GM23338 (cell line): ENCODE results near the gene WDR38. TPM values are rescaled to one million over a fixed set of nuclear protein-coding genes. Genes with fewer than 3 reads are reported as not detected.

Experiments
- ATAC-seq: fragments of 200-7000 bp; cut with Tn5 transposase; 3 replicates; pipeline ENCODE4 v1.9.1; 2020
- DNase-seq: peaks from one replicate; pipeline ENCODE4 v3.0.0-alpha.2; 2015; ENCODE audit warnings: low spot score
- H2AFZ ChIP-seq: fragments of 200-600 bp; sonication (generic); 2 replicates; pipeline ENCODE4 v1.8.0; 2016; ENCODE audit warnings: antibody characterized with exemption, mild to moderate bottlenecking, moderate library complexity
- H3F3A ChIP-seq: fragments of 200-600 bp; sonication (generic); replicated peaks from 2 replicates; pipeline ENCODE4 v1.8.0; 2017; ENCODE audit warnings: antibody characterized with exemption, mixed run types, low read depth
- H3K27ac ChIP-seq: fragments of 200-600 bp; sonication (generic); 2 replicates; pipeline ENCODE4 v1.6.1; 2016; ENCODE audit warnings: low read depth
- H3K27me3 ChIP-seq: fragments of 200-600 bp; sonication (generic); 2 replicates; pipeline ENCODE4 v1.8.0; 2016; ENCODE audit warnings: mild to moderate bottlenecking, mixed run types, moderate library complexity; ENCODE audit not compliant: insufficient read depth
- H3K36me3 ChIP-seq: fragments of 200-600 bp; sonication (generic); 2 replicates; pipeline ENCODE4 v1.8.0; 2016; ENCODE audit warnings: mild to moderate bottlenecking; ENCODE audit not compliant: insufficient read depth
- H3K4me1 ChIP-seq: fragments of 200-600 bp; sonication (generic); 2 replicates; pipeline ENCODE4 v1.8.0; 2016; ENCODE audit warnings: mild to moderate bottlenecking, moderate library complexity; ENCODE audit not compliant: insufficient read depth
- H3K4me2 ChIP-seq: fragments of 200-600 bp; sonication (generic); 2 replicates; pipeline ENCODE4 v1.7.1; 2017; ENCODE audit warnings: mixed run types
- H3K4me3 ChIP-seq: fragments of 200-600 bp; sonication (generic); 2 replicates; pipeline ENCODE4 v1.6.1; 2016; ENCODE audit warnings: mixed run types
- H3K79me2 ChIP-seq: fragments of 200-600 bp; sonication (generic); replicated peaks from 2 replicates; pipeline ENCODE4 v1.8.0; 2017; ENCODE audit warnings: mild to moderate bottlenecking; ENCODE audit not compliant: insufficient read depth
- H3K9me2 ChIP-seq: fragments of 200-600 bp; sonication (generic); 2 replicates; pipeline ENCODE4 v1.8.0; 2017; ENCODE audit not compliant: insufficient read depth
- H4K20me1 ChIP-seq: fragments of 200-600 bp; sonication (generic); replicated peaks from 2 replicates; pipeline ENCODE4 v1.8.0; 2017; ENCODE audit warnings: mild to moderate bottlenecking; ENCODE audit not compliant: insufficient read depth
- H3K27ac Mint-ChIP-seq: 2 replicates; pipeline ENCODE4 v1.8.0; 2020; ENCODE audit warnings: inconsistent platforms, mild to moderate bottlenecking, moderate library complexity, mixed read lengths
- H3K27me3 Mint-ChIP-seq: 3 replicates; pipeline ENCODE4 v1.8.0; 2022; ENCODE audit warnings: low read depth, mild to moderate bottlenecking, moderate library complexity, mixed read lengths, inconsistent platforms; ENCODE audit not compliant: insufficient read depth, poor library complexity
- H3K36me3 Mint-ChIP-seq: 3 replicates; pipeline ENCODE4 v1.8.0; 2021; ENCODE audit warnings: low read depth, mild to moderate bottlenecking, inconsistent platforms, moderate library complexity, mixed read lengths
- H3K4me1 Mint-ChIP-seq: 3 replicates; pipeline ENCODE4 v1.8.0; 2020; ENCODE audit warnings: mild to moderate bottlenecking, inconsistent platforms, mixed read lengths
- H3K4me3 Mint-ChIP-seq: 3 replicates; pipeline ENCODE4 v1.8.0; 2021; ENCODE audit warnings: moderate library complexity, mild to moderate bottlenecking, inconsistent platforms, mixed read lengths
- H3K9me3 Mint-ChIP-seq: 3 replicates; pipeline ENCODE4 v1.8.0; 2020; ENCODE audit warnings: moderate library complexity, mild to moderate bottlenecking, inconsistent platforms, mixed read lengths
- CREB1 ChIP-seq: fragments of 250-450 bp; sonication (Bioruptor Pico); IDR thresholded peaks from 2 replicates; pipeline ENCODE4 v1.5.0; 2020; ENCODE audit warnings: low read depth, mild to moderate bottlenecking, moderate library complexity
- EZH2phosphoT487 ChIP-seq: fragments of 200-600 bp; sonication (generic); IDR thresholded peaks from one replicate; pipeline ENCODE4 v1.8.1; 2018; ENCODE audit warnings: antibody characterized with exemption; ENCODE audit not compliant: unreplicated experiment
- JUNB ChIP-seq: IDR thresholded peaks from one replicate; pipeline ENCODE4 v1.6.1; 2016; ENCODE audit warnings: antibody characterized with exemption; ENCODE audit not compliant: unreplicated experiment
- NANOG ChIP-seq: IDR thresholded peaks from 2 replicates; pipeline ENCODE4 v1.6.1; 2016; ENCODE audit warnings: antibody characterized with exemption, borderline replicate concordance
- STAT1 ChIP-seq: IDR thresholded peaks from one replicate; pipeline ENCODE4 v1.6.1; 2016; ENCODE audit warnings: antibody characterized with exemption; ENCODE audit not compliant: unreplicated experiment
- ZNF114 ChIP-seq: fragments of 250-450 bp; sonication (Bioruptor Pico); IDR thresholded peaks from 2 replicates; pipeline ENCODE4 v1.5.0; 2020; ENCODE audit warnings: mild to moderate bottlenecking, moderate library complexity
- ZNF331 ChIP-seq: fragments of 250-450 bp; sonication (Bioruptor Pico); IDR thresholded peaks from 2 replicates; pipeline ENCODE4 v1.5.0; 2020; ENCODE audit warnings: low read depth, mild to moderate bottlenecking, moderate library complexity
- polyA plus RNA-seq: library from polyadenylated mRNA; unstranded; fragments of >200 nt; fragmentation: Nextera tagmentation; extraction: Ambion mirVana; gene quantifications from 2 replicates; pipeline ENCODE4 v1.2.1, GENCODE V29; 2016
- total RNA-seq: library from RNA; depleted of rRNA; stranded (reverse); fragments of >200 nt; shearing (Covaris generic); gene quantifications from 2 replicates; pipeline ENCODE4 v1.2.3, GENCODE V29; 2014
- TF ChIP-seq, protein P1 (sequence below): IDR thresholded peaks from one replicate; pipeline ENCODE4 v1.6.1; 2018; ENCODE audit warnings: antibody characterized with exemption; ENCODE audit not compliant: unreplicated experiment
- TF ChIP-seq, protein P2 (sequence below), 2 experiments: fragments of 200-600 bp in 1 of 2; sonication (generic) in 1 of 2; conservative IDR thresholded peaks; 2 replicates each; pipeline versions ENCODE4 v1.5.1 to v1.6.1; 2016 to 2017; ENCODE audit warnings: antibody characterized with exemption in 2 of 2, low read depth in 2 of 2, mild to moderate bottlenecking in 2 of 2, moderate library complexity in 1 of 2
- TF ChIP-seq, protein P3 (sequence below): IDR thresholded peaks from 2 replicates; pipeline ENCODE4 v1.6.1; 2016; ENCODE audit warnings: antibody characterized with exemption

The WDR38 gene
- total and polyA plus RNA-seq, 2 experiments from 2014 or later = not detected

DNA sequence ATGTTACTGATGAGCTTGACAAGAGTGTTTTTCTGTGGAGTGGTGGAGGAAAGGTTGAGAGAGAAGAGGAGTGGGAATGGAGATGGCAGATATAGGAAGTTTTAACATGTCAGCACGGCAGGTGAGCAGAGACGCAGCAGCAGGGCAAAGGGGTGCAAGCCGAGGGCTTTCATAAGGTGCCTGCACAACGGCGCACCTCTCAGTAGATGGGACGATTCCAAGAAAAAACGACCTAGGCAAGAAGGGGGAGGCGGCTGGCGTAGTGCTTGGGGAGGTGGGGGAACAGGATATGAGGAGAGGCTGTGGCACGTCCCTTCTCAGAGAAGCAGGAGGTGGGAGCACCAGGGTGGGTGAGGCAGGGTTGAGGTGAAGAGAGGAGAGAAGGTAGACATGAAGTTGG, 33.2 kb downstream of the WDR38 start:
- TF ChIP-seq ZNF331 (no peak), EZH2phosphoT487 (no peak), STAT1 (no peak), JUNB (no peak), ZNF114 (CRISPR knock-in tag) (no peak), NANOG (no peak), CREB1 (CRISPR knock-in tag) (no peak)
- TF ChIP-seq, protein P1, sequence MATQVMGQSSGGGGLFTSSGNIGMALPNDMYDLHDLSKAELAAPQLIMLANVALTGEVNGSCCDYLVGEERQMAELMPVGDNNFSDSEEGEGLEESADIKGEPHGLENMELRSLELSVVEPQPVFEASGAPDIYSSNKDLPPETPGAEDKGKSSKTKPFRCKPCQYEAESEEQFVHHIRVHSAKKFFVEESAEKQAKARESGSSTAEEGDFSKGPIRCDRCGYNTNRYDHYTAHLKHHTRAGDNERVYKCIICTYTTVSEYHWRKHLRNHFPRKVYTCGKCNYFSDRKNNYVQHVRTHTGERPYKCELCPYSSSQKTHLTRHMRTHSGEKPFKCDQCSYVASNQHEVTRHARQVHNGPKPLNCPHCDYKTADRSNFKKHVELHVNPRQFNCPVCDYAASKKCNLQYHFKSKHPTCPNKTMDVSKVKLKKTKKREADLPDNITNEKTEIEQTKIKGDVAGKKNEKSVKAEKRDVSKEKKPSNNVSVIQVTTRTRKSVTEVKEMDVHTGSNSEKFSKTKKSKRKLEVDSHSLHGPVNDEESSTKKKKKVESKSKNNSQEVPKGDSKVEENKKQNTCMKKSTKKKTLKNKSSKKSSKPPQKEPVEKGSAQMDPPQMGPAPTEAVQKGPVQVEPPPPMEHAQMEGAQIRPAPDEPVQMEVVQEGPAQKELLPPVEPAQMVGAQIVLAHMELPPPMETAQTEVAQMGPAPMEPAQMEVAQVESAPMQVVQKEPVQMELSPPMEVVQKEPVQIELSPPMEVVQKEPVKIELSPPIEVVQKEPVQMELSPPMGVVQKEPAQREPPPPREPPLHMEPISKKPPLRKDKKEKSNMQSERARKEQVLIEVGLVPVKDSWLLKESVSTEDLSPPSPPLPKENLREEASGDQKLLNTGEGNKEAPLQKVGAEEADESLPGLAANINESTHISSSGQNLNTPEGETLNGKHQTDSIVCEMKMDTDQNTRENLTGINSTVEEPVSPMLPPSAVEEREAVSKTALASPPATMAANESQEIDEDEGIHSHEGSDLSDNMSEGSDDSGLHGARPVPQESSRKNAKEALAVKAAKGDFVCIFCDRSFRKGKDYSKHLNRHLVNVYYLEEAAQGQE = no peak
- TF ChIP-seq, protein P2, sequence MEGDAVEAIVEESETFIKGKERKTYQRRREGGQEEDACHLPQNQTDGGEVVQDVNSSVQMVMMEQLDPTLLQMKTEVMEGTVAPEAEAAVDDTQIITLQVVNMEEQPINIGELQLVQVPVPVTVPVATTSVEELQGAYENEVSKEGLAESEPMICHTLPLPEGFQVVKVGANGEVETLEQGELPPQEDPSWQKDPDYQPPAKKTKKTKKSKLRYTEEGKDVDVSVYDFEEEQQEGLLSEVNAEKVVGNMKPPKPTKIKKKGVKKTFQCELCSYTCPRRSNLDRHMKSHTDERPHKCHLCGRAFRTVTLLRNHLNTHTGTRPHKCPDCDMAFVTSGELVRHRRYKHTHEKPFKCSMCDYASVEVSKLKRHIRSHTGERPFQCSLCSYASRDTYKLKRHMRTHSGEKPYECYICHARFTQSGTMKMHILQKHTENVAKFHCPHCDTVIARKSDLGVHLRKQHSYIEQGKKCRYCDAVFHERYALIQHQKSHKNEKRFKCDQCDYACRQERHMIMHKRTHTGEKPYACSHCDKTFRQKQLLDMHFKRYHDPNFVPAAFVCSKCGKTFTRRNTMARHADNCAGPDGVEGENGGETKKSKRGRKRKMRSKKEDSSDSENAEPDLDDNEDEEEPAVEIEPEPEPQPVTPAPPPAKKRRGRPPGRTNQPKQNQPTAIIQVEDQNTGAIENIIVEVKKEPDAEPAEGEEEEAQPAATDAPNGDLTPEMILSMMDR (conservative IDR thresholded peaks at IDR 0.05; ENCODE audit: low read depth in 2 of 2) = no peak
- peaks cover 13% of the 10 kb centered on the region for H3K27me3 Mint-ChIP-seq
- Histone ChIP-seq H3K4me2 (no peak overlapping the region), H3K79me2 (no peaks in the 10 kb centered on the region), H3K27me3 (no peaks in the 10 kb centered on the region), H3K27ac (no peak overlapping the region), H2AFZ (no peak overlapping the region), H3K36me3 (no peaks in the 10 kb centered on the region), H3K4me1 (peaks cover 8% of the 10 kb centered on the region), H4K20me1 (0 out of 2 replicates have a peak, but pooled peaks cover 3% of the 10 kb centered on the region), H3F3A (0 out of 2 replicates have a peak, but pooled peaks cover 12% of the 10 kb centered on the region), H3K4me3 (no peak overlapping the region), H3K9me2 (no peaks in the 10 kb centered on the region)
- no peaks in the 10 kb centered on the region; the same call in 2 of the 3 replicates for H3K9me3 Mint-ChIP-seq
- no peak for ATAC-seq
- no peaks in the 10 kb centered on the region; the same call in 2 of the 3 replicates for H3K36me3 Mint-ChIP-seq
- DNase-seq = no peak
- H3K4me3 Mint-ChIP-seq = no peak overlapping the region
- no peak overlapping the region for H3K27ac Mint-ChIP-seq
- H3K4me1 Mint-ChIP-seq = peaks cover 32% of the 10 kb centered on the region

DNA sequence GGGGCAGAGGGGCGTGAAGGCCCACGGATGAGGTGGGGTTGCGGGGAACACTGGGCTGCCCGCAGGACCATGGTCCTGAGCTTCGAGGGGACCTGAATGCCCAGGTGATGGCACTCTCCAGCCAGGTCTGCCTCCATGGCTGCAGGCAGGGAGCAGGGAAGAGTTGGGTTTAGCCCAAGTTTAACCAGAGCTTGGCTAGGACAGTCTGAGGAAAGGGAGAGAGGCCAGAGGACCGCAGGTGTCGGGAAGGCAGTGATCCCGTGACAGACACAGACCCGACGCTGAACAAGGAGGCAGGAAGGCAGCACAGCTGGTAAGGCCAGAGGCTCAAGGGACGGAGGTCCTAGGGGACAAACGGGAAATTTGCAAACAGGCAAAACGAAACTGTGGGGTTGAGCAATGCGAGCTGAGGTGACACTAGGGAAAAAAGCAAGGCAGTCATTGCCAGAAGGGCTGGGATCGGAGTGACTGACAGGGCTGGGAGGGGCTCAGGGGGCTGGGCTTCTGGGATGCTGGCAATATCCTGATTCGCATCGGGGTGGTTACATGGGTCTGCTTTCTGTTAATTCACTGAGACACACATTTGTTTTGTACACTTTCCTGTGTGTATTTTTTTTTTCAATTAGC, 33.7 kb downstream of the WDR38 start:
- H3K79me2 ChIP-seq = no peaks in the 10 kb centered on the region
- H3F3A ChIP-seq = 0 out of 2 replicates have a peak, but pooled peaks cover 9% of the 10 kb centered on the region
- TF ChIP-seq, protein P2 (conservative IDR thresholded peaks at IDR 0.05; ENCODE audit: low read depth in 2 of 2) = peak in 1 of 2 experiments; percentile 35; a peak in 2 of 4 replicates
- TF ChIP-seq, protein P3, sequence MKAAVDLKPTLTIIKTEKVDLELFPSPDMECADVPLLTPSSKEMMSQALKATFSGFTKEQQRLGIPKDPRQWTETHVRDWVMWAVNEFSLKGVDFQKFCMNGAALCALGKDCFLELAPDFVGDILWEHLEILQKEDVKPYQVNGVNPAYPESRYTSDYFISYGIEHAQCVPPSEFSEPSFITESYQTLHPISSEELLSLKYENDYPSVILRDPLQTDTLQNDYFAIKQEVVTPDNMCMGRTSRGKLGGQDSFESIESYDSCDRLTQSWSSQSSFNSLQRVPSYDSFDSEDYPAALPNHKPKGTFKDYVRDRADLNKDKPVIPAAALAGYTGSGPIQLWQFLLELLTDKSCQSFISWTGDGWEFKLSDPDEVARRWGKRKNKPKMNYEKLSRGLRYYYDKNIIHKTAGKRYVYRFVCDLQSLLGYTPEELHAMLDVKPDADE = no peak
- Mint-ChIP-seq H3K9me3 (no peaks in the 10 kb centered on the region; the same call in 2 of the 3 replicates), H3K27me3 (peaks cover 12% of the 10 kb centered on the region), H3K27ac (peak overlapping the region; percentile 30; the same call in 1 of the 2 replicates), H3K36me3 (no peaks in the 10 kb centered on the region; the same call in 2 of the 3 replicates), H3K4me3 (no peak overlapping the region), H3K4me1 (peaks cover 26% of the 10 kb centered on the region)
- H3K4me3 ChIP-seq = no peak overlapping the region
- 0 out of 2 replicates have a peak, but pooled peaks cover 3% of the 10 kb centered on the region for H4K20me1 ChIP-seq
- no peak overlapping the region for H2AFZ ChIP-seq
- no peaks in the 10 kb centered on the region for H3K27me3 ChIP-seq
- ATAC-seq = no peak
- H3K9me2 ChIP-seq = no peaks in the 10 kb centered on the region
- no peak overlapping the region for H3K4me2 ChIP-seq
- H3K4me1 ChIP-seq = peaks cover 2% of the 10 kb centered on the region; the same call in 1 of the 2 replicates
- H3K36me3 ChIP-seq = no peaks in the 10 kb centered on the region
- H3K27ac ChIP-seq = peak overlapping the region; percentile 63; the same call in 1 of the 2 replicates
- no peak for DNase-seq
